Chondrocyte (in vitro differentiated cells): ENCODE results near the gene NTRK3. TPM values are rescaled to one million over a fixed set of nuclear protein-coding genes. Genes with fewer than 3 reads are reported as not detected.

Experiments used
- DNase-seq: peaks from one replicate; pipeline ENCODE4 v3.0.0; 2021; ENCODE audit warnings: mixed read lengths, low spot score
- H3K27ac Mint-ChIP-seq: one replicate; pipeline ENCODE4 v1.8.0; 2021; ENCODE audit warnings: mild to moderate bottlenecking, moderate library complexity, mixed read lengths; ENCODE audit not compliant: unreplicated experiment
- H3K27me3 Mint-ChIP-seq: 2 replicates; pipeline ENCODE4 v1.8.0; 2021; ENCODE audit warnings: low read depth, mixed read lengths
- H3K36me3 Mint-ChIP-seq: 2 replicates; pipeline ENCODE4 v1.8.0; 2021; ENCODE audit warnings: low read depth, mixed read lengths
- H3K4me1 Mint-ChIP-seq: 2 replicates; pipeline ENCODE4 v1.8.0; 2021; ENCODE audit warnings: low read depth, mild to moderate bottlenecking, mixed read lengths
- H3K4me3 Mint-ChIP-seq: one replicate; pipeline ENCODE4 v1.8.0; 2021; ENCODE audit warnings: mild to moderate bottlenecking, moderate library complexity, mixed read lengths; ENCODE audit not compliant: unreplicated experiment
- H3K9me3 Mint-ChIP-seq: 2 replicates; pipeline ENCODE4 v1.8.0; 2021; ENCODE audit warnings: low read depth, mixed read lengths
- CTCF ChIP-seq: fragments of 200-600 bp; sonication (generic); IDR thresholded peaks from 2 replicates; pipeline ENCODE4 v1.5.0; 2021; ENCODE audit warnings: antibody characterized with exemption, mild to moderate bottlenecking, moderate library complexity
- total RNA-seq: library from RNA; stranded (reverse); gene quantifications from 3 replicates; pipeline ENCODE4 v1.2.1, GENCODE V29; 2021

Gene NTRK3
- total RNA-seq, 1 donor from 2014 or later: not detected

GRCh38 chr15:87949151-87949574 is 307.4 kb downstream of the NTRK3 start:
- H3K4me1 Mint-ChIP-seq: no peaks in the 10 kb centered on the region
- no peak overlapping the region for H3K27ac Mint-ChIP-seq
- H3K36me3 Mint-ChIP-seq: no peaks in the 10 kb centered on the region

GRCh38 chr15:87947560-87947959 is 309.0 kb downstream of the NTRK3 start:
- Mint-ChIP-seq H3K36me3 (no peaks in the 10 kb centered on the region), H3K9me3 (no peaks in the 10 kb centered on the region), H3K4me1 (no peaks in the 10 kb centered on the region), H3K4me3 (no peak overlapping the region), H3K27me3 (peaks cover 2% of the 10 kb centered on the region), H3K27ac (no peak overlapping the region)
- no peak for TF ChIP-seq CTCF
- DNase-seq: no peak

More at GRCh38 chr15:87949151-87949574, 307.4 kb downstream of the NTRK3 start:
- H3K9me3 Mint-ChIP-seq: peaks cover 5% of the 10 kb centered on the region
- peaks cover under 1% of the 10 kb centered on the region for H3K27me3 Mint-ChIP-seq
- H3K4me3 Mint-ChIP-seq: no peak overlapping the region
- no peak for DNase-seq
- TF ChIP-seq CTCF: no peak

- no peaks in the 10 kb centered on the region for H3K9me3 Mint-ChIP-seq
- TF ChIP-seq CTCF: no peak
- no peak overlapping the region for H3K4me3 Mint-ChIP-seq
- no peaks in the 10 kb centered on the region for H3K4me1 Mint-ChIP-seq
- no peaks in the 10 kb centered on the region for H3K36me3 Mint-ChIP-seq
- H3K27me3 Mint-ChIP-seq: peaks cover 5% of the 10 kb centered on the region
- H3K27ac Mint-ChIP-seq: no peak overlapping the region
- DNase-seq: no peak
Observed at GRCh38 chr15:87945246-87945645, 311.3 kb downstream of the NTRK3 start.

- TF ChIP-seq CTCF: no peak
- Mint-ChIP-seq H3K36me3 (no peaks in the 10 kb centered on the region), H3K27ac (no peak overlapping the region), H3K4me3 (no peak overlapping the region), H3K4me1 (no peaks in the 10 kb centered on the region), H3K27me3 (peaks cover 5% of the 10 kb centered on the region), H3K9me3 (no peaks in the 10 kb centered on the region)
- DNase-seq: no peak
Observed at GRCh38 chr15:87944691-87945090, 311.8 kb downstream of the NTRK3 start.

- peaks cover 5% of the 10 kb centered on the region for H3K27me3 Mint-ChIP-seq
- no peaks in the 10 kb centered on the region for H3K4me1 Mint-ChIP-seq
- H3K9me3 Mint-ChIP-seq: no peaks in the 10 kb centered on the region
- no peak for TF ChIP-seq CTCF
- no peak overlapping the region for H3K4me3 Mint-ChIP-seq
- no peak for DNase-seq
- no peaks in the 10 kb centered on the region for H3K36me3 Mint-ChIP-seq
- H3K27ac Mint-ChIP-seq: no peak overlapping the region
Observed at GRCh38 chr15:87944050-87944449, 312.5 kb downstream of the NTRK3 start.
